ENCODE results near the gene PTPRN2.

GRCh38 chr7:157898261-157898660 is 689.4 kb downstream of the PTPRN2 start:
- no peak for TF ChIP-seq FOXO4 (CRISPR knock-in tag; IDR thresholded peaks at IDR 0.05)
- no peak for TF ChIP-seq OTX1 (CRISPR knock-in tag; IDR thresholded peaks at IDR 0.05)
- TF ChIP-seq SPI1 (IDR thresholded peaks at IDR 0.05; ENCODE audit: borderline replicate concordance, low read depth, low read length), result no peak
- no peak for TF ChIP-seq CREB3 (tag; conservative IDR thresholded peaks at IDR 0.05; ENCODE audit: low read depth)
- no peak for TF ChIP-seq POLR2A (conservative IDR thresholded peaks at IDR 0.05)
- TF ChIP-seq RCOR1 (IDR thresholded peaks at IDR 0.05; ENCODE audit: borderline replicate concordance in 1 of 2, low read depth in 2 of 2, low read length in 2 of 2), result no peak
- no peak for TF ChIP-seq NCOA1 (IDR thresholded peaks at IDR 0.05; ENCODE audit: low read depth)
- TF ChIP-seq NCOR1 (IDR thresholded peaks at IDR 0.05), result no peak
- TF ChIP-seq ATF7 (IDR thresholded peaks at IDR 0.05), result no peak
